ENCODE results near the gene HSD17B11.
"Not testable (repeated sequence)": the region's sequence is repeated elsewhere in the genome, so short reads cannot be mapped to it uniquely, and the experiment has no call there.

DNA sequence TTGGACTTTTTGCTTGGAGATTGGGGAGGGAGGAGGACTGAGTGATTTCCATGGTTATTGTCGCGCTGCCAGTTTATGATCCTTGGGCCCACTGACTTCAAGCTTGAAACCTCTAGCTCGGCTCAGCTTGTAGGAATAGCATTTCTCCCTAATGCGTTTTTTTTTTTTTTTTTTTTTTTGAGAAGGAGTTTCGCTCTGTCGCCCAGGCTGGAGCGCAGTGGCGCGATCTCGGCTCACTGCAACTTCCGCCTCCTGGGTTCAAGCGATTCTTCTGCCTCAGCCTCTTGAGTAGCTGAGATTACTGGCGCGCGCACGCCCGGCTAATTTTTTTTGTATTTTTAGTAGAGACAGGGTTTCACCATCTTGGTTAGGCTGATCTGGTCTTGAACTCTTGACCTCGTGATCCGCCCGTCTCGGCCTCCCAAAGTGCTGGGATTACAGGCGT, 33.1 kb upstream of the HSD17B11 start:
- TF ChIP-seq, protein P1, sequence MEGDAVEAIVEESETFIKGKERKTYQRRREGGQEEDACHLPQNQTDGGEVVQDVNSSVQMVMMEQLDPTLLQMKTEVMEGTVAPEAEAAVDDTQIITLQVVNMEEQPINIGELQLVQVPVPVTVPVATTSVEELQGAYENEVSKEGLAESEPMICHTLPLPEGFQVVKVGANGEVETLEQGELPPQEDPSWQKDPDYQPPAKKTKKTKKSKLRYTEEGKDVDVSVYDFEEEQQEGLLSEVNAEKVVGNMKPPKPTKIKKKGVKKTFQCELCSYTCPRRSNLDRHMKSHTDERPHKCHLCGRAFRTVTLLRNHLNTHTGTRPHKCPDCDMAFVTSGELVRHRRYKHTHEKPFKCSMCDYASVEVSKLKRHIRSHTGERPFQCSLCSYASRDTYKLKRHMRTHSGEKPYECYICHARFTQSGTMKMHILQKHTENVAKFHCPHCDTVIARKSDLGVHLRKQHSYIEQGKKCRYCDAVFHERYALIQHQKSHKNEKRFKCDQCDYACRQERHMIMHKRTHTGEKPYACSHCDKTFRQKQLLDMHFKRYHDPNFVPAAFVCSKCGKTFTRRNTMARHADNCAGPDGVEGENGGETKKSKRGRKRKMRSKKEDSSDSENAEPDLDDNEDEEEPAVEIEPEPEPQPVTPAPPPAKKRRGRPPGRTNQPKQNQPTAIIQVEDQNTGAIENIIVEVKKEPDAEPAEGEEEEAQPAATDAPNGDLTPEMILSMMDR (IDR thresholded peaks at IDR 0.05), result not testable (repeated sequence)
- TF ChIP-seq POLR2A (IDR thresholded peaks at IDR 0.05), result not testable (repeated sequence)
